ENCODE data around the gene ZNF599. TPM values are rescaled to one million over a fixed set of nuclear protein-coding genes. Genes with fewer than 3 reads are reported as not detected.

Gene ZNF599
- total and polyA plus RNA-seq, 2 of the 13 experiments (the other 11 are each of a cell fraction or from before 2014, with no cell fraction given), result 5.8 to 7.3 TPM

GRCh38 chr19:34733746-34734536, 39.1 kb downstream of the ZNF599 start, which contains the start of gene ZNF181 (continued):
- TF ChIP-seq ZBTB40 (IDR thresholded peaks at IDR 0.05) (no peak), ZBTB40 (CRISPR knock-in tag; IDR thresholded peaks at IDR 0.05) (peak; percentile 67), SOX6 (IDR thresholded peaks at IDR 0.05) (no peak), SOX6 (CRISPR knock-in tag; IDR thresholded peaks at IDR 0.05) (peak; percentile 42; the same call in 1 of the 2 replicates), PRDM10 (CRISPR knock-in tag; IDR thresholded peaks at IDR 0.05; ENCODE audit: low read depth) (no peak; the same call in 1 of the 2 replicates), SIN3A (IDR thresholded peaks at IDR 0.05; ENCODE audit: borderline replicate concordance, low read depth, low read length) (peak; percentile 39; the same call in 1 of the 2 replicates), MED13 (CRISPR knock-in tag; IDR thresholded peaks at IDR 0.05) (peak; percentile 26; the same call in 1 of the 2 replicates), ZBTB8A (CRISPR knock-in tag; IDR thresholded peaks at IDR 0.05; ENCODE audit: borderline replicate concordance, low read depth) (no peak), REL (CRISPR knock-in tag; conservative IDR thresholded peaks at IDR 0.05) (no peak), ZNF160 (CRISPR knock-in tag; IDR thresholded peaks at IDR 0.05) (no peak), HOMEZ (CRISPR knock-in tag; IDR thresholded peaks at IDR 0.05; ENCODE audit: low read depth) (no peak), E2F2 (CRISPR knock-in tag; IDR thresholded peaks at IDR 0.05; ENCODE audit: borderline replicate concordance) (no peak; the same call in 1 of the 2 replicates), MTF2 (CRISPR knock-in tag; IDR thresholded peaks at IDR 0.05; ENCODE audit: borderline replicate concordance) (no peak)

Data from HepG2 (cell line).